HG03432 (cell line): ENCODE data around the gene CD52.
"Not testable (repeated sequence)": the region's sequence is repeated elsewhere in the genome, so short reads cannot be mapped to it uniquely, and the experiment has no call there.

Experiments used
- ATAC-seq: cut with Tn5 transposase; IDR thresholded peaks from one replicate; pipeline ENCODE4 v1.9.1; 2021; ENCODE audit warnings: mild to moderate bottlenecking, moderate library complexity; ENCODE audit not compliant: unreplicated experiment

CD52 gene

DNA sequence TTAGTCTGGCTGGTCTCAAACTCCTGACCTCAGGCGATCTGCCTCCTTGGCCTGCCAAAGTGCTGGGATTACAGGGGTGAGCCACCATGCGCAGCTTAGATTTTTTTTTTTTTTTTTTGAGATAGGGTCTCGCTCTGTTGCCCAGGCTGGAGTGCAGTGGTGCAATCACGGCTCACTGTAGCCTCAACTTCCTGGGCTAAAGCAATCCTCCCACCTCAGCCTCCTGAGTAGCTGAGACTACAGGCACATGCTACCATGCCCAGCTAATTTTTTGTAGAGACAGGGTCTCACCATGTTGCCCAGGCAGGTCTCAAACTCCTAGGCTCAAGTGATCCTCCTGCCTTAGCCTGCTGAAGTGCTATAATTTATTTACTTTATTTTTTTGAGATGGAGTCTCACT, 11.6 kb downstream of the CD52 start:
- not testable (repeated sequence) for ATAC-seq

DNA sequence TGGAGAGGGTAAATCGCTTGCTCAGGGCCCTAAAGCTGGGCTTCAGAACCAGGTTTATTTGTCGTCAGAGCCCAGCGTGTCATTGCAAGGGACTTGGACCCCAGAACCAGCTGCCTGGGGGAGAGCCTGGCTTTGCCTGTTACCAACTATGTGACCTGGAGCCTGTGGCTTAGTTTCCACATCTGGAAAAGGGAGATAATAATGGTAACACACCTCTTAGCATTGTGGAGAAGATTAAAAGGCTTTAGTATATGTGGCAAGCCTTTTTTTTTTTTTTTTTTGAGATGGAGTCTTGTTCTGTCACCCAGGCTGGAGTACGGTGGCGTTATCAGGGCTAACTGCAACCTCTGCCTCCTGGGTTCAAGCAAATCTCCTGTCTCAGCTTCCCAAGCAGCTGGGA, 12.5 kb downstream of the CD52 start:
- ATAC-seq, result no peak

DNA sequence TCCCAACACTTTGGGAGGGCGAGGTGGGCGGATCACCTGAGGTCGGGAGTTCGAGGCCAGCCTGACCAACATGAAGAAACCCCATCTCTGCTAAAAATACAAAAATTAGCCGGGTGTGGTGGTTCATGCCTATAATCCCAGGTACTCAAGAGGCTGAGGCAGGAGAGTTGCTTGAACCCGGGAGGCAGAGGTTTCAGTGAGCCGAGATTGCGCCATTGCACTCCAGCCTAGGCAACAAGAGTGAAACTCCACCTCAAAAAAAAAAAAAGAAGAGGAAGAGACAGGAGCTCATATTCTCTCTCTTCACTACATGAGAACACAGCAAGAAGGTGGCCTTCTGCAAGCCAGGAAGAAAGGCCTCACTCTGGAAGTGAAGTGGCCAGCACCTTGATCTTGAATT, 15.6 kb downstream of the CD52 start:
- not testable (repeated sequence) for ATAC-seq

DNA sequence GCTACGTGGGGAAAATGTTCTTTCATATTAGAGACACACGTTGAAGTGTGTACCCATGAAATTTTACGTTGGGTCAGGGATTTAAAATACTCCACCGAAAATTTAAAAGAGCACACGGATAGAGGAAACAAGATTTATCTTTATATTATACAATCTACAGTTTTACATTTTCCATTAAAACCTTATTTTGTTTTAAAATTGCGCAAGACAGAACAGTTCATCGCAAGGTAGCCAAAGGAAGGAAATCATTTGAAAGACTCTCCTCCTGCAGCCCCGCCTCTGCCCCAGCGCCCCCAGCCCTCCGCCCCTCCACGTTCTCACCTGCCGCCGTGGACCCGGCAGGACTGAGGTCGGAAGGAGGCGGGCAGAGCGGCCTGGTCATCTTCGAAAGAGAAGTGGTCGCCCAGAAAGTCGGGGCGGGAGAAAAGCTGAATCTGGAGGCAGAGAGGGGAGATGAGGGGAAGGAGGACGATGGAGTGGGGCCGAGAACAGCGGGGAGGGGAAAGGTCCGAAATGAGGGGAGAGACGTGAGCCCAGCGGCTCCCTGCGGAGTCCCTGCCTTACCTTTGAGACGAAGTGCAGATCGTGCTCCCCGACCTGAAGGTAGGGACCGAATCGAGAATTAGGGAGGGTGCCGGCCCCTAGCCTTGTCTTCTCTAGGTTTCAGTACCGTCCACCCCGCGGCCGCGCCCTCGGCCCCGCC, 18.2 kb downstream of the CD52 start:
- no peak for ATAC-seq

DNA sequence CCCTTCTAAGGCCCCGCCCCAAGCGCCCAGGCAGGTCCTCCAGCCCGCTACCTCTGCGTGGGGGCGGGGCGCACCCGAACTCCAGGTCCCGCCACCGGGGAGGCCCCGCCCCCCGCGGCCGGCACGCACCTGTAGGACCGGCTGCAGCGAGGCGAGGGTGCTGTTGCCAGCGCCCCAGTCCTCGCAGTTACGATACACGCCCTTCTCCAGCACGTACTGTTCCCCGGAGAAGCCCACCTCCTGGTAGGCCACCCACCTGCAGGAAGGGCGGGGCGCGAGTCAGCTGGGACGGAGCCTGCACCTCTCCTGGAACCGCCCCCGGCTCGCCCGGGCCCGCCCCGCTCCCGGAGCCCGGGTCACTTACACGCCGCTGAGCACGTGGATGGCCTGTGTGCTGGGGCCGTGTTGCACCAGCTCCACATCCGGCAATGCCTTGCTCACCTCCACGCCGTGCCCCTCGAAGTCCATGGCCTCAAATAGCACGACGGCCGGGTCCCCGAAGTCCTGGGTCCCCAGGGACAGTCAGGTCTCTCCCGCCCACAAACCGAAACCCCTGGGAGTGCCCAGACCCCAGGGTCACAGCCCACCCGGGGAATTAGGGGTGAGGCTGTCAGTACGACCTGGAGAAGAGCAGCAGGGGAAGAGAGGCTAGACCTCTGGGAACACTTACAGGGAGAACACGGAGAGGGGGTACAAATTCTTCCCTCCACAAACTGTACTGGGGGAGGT, 18.9 kb downstream of the CD52 start:
- ATAC-seq, result peak; percentile 66

DNA sequence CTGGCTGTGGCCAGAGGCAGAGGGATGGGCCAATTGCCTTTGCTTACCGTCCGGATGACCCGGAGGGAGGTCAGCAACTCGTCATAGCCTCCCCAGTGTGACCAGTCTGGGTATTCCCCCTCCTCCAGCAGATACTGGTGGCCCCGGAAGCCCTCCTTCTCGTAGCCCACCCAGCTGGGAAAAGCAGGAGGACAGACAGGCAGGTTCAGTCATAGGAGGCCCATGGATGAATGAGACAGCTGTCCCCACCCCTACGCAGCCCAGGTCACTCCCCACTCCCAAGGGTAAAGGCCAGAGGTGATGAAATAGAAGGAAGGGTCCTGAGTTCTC, 19.4 kb downstream of the CD52 start:
- ATAC-seq, result no peak

DNA sequence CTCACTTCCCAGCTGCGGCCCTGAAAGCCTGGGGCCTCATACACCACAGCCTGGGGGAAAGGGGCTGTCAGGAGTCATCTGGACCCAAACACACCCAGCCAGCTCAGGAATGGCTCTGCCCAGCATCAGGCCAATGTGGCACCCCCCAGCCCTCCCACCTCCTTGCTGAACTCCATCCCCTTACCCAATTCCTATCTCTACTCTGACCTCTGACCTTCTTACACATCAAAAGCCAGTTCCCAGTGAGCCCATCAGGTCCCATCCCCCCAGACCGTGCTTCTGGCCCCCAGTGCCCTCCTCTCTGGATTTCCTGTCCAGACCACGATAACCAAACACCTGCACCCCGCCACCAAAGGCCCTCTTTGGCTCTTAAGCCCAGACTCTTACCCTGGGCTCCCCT, 19.9 kb downstream of the CD52 start:
- ATAC-seq, result no peak

DNA sequence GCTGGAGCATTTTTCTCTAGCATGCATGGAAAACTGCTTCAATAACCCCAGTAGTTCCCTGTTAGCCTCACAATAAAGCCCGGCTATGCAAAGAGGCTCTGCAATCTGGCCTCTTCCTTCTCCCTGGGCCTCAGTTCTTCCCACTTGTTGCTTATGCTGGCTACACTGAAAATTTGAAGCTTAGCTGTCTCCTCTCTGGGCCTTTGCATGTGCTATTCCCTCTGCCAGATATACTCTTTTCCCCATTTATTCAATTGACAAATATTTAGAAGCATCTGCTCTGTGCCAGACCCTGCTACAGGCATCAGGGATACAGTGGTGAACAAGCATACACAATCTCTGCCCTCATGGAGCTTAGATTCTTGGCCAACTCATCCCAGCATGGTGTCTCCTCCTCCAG, 20.9 kb downstream of the CD52 start:
- ATAC-seq, result no peak

DNA sequence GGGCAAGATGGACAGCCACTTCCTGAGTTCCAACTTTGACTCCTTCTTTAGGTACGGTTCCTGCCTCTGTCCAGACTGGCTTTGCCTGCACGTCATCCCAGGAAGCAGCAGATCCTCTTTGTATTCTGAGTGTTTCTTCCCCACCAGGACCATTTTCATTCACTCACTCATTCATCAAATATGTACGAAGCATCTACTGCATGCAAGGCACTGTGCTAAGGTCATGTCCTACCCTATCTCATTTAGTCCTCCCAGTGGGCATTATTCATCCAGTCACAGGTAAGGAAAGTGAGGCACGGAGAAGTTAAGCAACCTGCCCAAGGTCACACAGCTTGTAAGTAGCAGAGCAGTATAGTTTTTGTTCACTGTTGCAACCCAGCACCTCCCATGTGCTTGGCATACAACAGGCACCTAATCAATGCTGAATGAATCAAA, 22.3 kb downstream of the CD52 start:
- no peak for ATAC-seq

DNA sequence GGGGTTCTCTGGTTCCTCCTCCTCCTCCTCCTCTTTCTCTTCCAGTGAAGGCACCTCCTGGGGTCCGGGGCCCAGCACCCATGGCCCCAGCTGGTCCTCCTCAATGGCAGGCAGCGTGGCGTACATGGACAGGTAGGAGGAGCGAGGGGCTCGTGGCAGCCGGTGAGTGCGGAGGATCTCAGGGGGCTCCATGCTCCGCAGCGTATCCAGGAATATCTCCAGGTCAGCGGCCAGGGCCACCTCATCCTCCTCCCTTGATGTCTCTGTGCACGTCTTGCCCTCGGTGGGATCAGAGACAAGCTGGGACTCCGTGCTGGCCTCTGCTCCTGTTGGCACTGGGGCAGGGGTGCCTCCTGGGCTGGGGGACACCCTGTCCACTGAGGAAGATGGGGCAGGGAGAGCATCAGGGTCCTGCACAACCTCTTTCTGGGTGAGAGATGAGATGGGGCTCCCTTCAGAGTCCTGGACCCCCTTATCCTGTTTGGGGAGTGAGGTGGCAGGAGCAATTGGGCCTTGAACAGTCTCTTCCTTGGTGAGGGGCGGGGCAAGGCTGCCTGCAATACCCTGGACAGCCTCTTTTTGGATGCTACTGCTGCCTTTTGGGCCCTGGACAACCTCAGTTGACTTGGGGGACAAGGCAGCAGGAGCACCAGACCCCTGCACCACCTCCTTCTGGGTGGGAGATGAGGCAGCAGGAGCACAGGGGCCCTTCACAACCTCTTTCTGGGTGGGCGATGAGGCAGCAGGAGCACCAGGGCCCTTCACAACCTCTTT, 26.6 kb downstream of the CD52 start:
- ATAC-seq, result no peak

DNA sequence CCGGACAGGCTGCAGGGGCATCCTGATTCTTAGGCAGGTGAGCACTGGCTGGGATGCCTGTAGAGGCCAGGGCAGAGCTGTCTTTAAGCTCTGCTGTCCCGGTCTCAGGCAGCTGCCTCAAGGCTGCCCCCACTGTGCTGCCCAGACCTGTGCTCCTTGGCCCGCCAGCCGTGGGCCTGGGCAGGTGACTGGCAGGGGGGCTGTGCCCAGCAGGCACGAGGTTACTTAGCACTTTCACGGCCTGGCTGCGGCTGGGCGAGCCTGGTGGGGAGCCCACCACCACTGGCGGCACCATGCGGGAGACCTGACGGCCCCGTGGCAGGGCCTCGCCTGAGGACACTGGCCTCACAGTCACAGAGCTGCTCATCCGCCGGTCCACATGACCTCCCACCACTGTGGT, 28.0 kb downstream of the CD52 start:
- no peak for ATAC-seq

DNA sequence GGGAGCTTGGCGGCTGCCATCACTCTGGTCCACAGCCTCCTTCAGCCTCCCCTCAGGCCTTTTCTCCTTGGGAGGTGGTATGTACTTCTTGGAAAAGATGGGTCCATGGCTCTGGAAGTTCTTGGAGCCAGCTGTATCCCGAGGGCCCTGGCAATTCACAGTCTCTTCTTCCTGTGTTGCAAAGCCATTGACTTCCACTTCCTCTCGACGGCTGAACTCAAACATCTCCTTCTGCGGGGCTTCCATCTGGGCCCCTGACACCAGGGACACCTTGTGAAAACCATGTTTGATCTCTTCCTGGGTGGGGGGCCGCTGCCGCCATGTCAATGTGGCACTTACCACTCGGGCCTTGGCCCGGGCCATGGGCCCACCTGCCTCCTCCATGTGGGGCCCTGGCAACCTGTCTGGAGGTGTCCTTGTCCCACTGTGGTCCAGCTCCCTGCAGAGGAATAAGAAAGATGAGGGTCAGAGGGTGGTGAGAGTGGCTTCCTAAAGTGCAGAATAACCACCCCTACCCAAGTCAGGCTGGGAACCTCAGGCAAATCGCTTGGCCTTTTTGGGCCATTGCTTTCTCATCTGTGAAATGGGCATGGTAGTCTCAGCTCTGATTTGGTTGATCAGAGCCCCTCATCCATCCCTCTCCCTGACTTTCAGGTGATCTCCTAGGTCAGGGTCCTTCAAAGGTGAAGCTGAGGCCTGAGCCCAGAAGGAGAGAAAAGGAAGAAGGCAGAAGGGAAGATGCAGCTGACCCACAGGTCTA, 28.7 kb downstream of the CD52 start:
- no peak for ATAC-seq

DNA sequence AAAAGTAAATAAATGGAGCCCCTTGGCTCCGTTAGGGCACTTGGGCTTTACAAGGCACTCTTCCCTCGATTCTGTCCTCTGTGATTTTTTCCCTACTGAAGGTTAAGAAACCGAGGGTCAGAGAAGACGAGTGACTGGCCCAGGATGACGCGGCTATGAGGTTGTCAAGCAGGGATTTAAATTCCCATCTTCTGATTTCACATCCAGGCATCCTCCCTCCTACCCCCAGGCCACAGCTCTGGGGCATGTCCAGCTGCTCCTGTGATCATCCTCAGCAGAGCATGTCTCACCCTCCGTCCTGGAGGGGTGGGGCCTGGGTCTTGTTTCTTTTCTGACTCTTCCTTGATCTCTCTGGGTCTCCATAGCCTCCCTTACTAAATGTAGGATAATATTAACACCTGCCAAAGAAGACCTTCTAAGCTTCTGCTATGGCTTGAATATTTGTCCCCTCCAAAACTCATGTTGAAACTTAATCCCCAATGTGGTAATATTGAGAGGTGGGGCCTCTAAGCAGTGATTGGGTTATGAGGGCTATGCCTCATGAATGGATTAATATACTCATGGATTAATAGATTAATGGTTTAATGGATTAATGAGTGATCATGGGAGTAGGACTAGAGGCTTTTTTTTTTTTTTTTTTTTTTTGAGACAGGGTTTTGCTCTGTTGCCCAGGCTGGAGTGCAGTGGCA, 31.6 kb downstream of the CD52 start:
- ATAC-seq, result no peak

DNA sequence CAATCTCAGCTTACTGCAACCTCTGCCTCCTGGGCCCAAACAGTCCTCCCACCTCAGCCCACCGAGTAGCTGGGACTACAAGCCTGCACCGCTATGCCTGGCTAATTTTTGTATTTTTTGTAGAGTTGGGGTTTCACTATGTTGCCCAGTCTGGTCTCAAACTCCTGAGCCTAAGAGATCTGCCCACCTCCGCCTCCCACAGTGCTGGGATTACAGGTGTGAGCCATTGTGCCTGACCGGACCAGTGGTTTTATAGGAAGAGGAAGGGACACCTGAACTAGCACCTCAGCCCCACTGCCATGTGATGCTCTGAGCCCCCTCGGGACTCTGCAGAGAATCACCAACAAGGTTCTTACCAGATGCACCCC, 32.1 kb downstream of the CD52 start:
- no peak for ATAC-seq

DNA sequence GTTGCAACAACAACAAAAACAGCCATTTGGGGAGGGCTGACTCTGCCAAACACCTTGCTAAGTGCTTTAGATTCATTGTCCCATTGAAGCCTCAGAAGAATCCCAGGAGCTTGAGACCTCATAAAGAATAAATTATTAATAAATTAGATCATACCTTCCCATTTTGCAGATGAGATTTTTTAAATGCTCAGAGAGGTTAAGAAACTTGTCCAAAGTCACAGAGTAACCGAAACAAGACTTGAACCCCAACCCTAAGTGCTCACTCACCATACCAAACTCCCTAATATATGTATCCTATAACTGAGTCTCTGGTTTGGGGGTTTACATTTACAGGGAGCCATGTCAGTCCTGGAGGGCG, 32.6 kb downstream of the CD52 start:
- no peak for ATAC-seq

DNA sequence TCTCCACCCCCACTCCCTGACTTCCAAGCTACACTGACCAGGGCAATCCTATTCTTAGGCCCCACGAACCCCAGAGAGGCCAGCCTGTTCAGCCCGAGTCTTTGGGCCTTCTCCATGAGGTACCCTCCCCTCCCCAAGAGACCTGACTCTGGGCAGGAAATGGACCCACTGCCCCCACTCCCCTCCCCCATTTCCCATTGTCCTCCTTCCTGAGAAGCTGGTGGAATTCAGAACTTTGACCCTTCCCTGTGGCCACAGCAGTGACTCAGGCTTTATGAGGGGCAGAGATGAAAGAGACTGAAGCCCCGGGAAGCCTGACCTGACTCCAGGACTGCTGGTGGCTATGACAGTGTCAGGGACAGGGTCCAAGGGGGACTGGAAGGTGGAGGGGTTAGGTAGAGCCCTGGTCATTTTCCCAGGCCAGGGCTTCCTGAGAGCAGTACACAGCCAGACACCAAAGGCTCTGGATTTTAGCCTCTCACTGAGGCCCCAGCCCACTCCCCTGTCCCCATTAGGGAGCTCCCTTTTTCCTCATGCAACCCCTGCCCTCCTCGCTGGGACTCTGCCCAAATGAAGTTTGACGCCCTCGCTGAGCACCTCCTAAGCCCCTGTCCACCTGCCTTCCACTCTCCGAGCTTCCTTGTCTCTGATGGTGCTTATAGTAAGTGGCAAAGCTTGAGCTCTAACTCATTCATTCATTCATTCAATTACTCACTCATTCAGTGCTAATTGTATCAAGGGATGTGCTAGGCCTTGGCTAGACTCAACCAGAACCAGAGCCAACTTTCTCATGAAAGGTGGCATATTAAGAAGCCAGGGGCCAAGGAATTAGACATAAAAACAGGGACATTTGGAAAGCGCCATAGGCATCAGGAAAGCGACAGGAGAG, 33.2 kb downstream of the CD52 start:
- no peak for ATAC-seq

DNA sequence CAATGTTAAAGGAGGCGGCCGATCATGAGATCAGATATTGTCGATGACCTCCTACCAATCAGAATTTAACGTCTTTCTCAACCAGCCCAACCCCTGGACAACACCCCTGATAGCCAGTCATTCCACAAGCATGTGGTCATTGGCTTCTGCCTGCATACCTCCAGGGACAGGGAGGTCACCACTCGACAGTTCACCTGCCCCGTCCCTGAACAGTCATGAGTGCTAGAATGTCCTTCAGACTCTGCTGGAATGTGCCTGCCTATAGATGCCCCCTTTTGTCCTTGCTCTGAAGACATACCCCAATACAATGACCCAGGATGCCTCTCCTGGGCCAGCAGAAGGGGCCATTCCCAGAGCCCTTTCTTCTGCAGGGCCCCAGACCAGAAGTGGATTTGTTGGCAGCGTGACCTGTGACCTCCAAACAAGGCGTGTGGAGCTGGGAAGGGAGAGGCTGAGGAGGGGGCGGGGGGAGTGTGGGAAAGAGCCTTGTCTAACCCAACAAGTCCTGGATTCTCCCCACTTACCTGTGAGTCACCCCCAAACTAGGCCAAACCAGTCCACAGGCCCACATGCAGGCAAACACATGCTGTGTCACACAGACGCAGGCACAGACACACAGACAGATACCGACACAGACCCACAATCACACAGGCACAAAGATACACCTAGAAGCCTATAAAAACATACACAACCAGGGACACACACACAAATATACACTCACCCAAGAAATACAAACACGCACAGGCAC, 34.0 kb downstream of the CD52 start:
- ATAC-seq, result no peak

DNA sequence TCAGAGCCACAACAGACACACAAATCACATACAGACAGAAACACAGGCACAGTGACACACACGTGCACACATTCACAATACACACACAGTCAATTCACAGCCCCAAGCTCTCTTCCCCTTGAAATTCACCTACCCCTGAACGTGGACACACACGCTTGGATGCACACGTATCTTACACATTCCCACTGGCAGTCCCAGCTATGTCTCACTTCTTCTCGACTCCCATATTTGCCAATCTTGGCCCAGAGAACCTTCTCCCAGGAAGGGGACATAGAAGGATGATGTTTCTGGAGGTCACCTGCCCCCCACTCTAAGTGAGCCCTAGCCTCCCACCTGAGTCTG, 34.6 kb downstream of the CD52 start:
- no peak for ATAC-seq

DNA sequence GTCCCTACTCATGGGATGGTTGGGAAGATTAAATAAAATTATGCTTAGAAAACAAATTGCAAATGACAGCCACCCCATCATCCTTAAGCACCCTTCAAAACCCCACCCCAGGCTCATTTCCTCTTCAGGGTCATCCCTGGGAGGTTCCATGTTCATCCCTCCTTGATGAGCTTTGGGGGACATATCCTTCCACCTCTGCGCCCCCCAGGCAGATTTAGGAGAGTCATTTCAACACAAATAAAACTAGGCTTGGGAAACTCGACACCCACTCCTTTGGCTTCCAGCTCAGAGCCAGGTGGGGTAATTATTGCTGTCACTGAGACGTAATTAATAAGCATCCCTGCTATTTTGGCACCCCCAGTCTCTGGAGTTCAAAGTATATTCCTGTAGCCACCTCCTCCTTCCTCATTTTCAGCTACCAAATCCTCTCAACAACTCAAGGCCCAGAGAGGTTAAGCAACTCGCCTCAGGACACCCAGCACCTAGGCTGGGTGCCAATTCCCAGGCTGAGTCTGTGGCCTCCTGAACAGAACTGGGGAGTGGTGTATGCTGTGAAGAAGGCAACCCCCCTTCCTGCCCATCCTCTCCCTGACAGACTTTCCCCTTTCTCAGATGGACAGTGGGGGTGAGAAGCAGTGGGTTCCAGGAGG, 35.6 kb downstream of the CD52 start:
- ATAC-seq, result no peak
